ENCODE measurements around the gene PRMT3.
"Not testable (repeated sequence)": the region's sequence is repeated elsewhere in the genome, so short reads cannot be mapped to it uniquely, and the experiment has no call there.

The PRMT3 gene

GRCh38 chr11:20372081-20372626 lies 15.4 kb upstream of the PRMT3 start:
- DNase-seq, result no peak
- TF ChIP-seq, protein P1, sequence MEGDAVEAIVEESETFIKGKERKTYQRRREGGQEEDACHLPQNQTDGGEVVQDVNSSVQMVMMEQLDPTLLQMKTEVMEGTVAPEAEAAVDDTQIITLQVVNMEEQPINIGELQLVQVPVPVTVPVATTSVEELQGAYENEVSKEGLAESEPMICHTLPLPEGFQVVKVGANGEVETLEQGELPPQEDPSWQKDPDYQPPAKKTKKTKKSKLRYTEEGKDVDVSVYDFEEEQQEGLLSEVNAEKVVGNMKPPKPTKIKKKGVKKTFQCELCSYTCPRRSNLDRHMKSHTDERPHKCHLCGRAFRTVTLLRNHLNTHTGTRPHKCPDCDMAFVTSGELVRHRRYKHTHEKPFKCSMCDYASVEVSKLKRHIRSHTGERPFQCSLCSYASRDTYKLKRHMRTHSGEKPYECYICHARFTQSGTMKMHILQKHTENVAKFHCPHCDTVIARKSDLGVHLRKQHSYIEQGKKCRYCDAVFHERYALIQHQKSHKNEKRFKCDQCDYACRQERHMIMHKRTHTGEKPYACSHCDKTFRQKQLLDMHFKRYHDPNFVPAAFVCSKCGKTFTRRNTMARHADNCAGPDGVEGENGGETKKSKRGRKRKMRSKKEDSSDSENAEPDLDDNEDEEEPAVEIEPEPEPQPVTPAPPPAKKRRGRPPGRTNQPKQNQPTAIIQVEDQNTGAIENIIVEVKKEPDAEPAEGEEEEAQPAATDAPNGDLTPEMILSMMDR (IDR thresholded peaks at IDR 0.05; ENCODE audit: low read depth, low read length), result no peak
- Histone ChIP-seq H3K4me3 (ENCODE audit: low read depth, low read length) (no peak overlapping the region), H3K36me3 (no peaks in the 10 kb centered on the region), H3K9me3 (ENCODE audit: severe bottlenecking) (no peaks in the 10 kb centered on the region), H3K27me3 (ENCODE audit: insufficient read depth, low read depth, severe bottlenecking) (peaks cover 16% of the 10 kb centered on the region), H3K27ac (no peak overlapping the region)

GRCh38 chr11:20373147-20373546 lies 14.4 kb upstream of the PRMT3 start:
- H3K4me3 ChIP-seq (ENCODE audit: low read depth, low read length), result no peak overlapping the region; the same call in 1 of the 2 replicates
- H3K27me3 ChIP-seq (ENCODE audit: insufficient read depth, low read depth, severe bottlenecking), result peaks cover 16% of the 10 kb centered on the region
- no peak overlapping the region for H3K27ac ChIP-seq
- TF ChIP-seq, protein P1 (IDR thresholded peaks at IDR 0.05; ENCODE audit: low read depth, low read length), result no peak
- no peaks in the 10 kb centered on the region for H3K36me3 ChIP-seq
- peak; percentile 44 for DNase-seq
- no peaks in the 10 kb centered on the region for H3K9me3 ChIP-seq (ENCODE audit: severe bottlenecking)

- Histone ChIP-seq H3K27me3 (ENCODE audit: insufficient read depth, low read depth, severe bottlenecking) (peaks cover 16% of the 10 kb centered on the region), H3K9me3 (ENCODE audit: severe bottlenecking) (no peaks in the 10 kb centered on the region), H3K4me3 (ENCODE audit: low read depth, low read length) (no peak overlapping the region), H3K36me3 (no peaks in the 10 kb centered on the region), H3K27ac (no peak overlapping the region)
- TF ChIP-seq, protein P1 (IDR thresholded peaks at IDR 0.05; ENCODE audit: low read depth, low read length), result no peak
- no peak for DNase-seq
Observed at GRCh38 chr11:20373568-20374209, 13.8 kb upstream of the PRMT3 start.

GRCh38 chr11:20374741-20375300 lies 12.7 kb upstream of the PRMT3 start:
- H3K36me3 ChIP-seq, result no peaks in the 10 kb centered on the region
- TF ChIP-seq, protein P1 (IDR thresholded peaks at IDR 0.05; ENCODE audit: low read depth, low read length), result no peak
- peaks cover 16% of the 10 kb centered on the region for H3K27me3 ChIP-seq (ENCODE audit: insufficient read depth, low read depth, severe bottlenecking)
- no peak overlapping the region for H3K27ac ChIP-seq
- no peaks in the 10 kb centered on the region for H3K9me3 ChIP-seq (ENCODE audit: severe bottlenecking)
- no peak for DNase-seq
- H3K4me3 ChIP-seq (ENCODE audit: low read depth, low read length), result no peak overlapping the region

- no peak for DNase-seq
- Histone ChIP-seq H3K4me3 (ENCODE audit: low read depth, low read length) (no peak overlapping the region), H3K27ac (no peak overlapping the region), H3K36me3 (no peaks in the 10 kb centered on the region), H3K27me3 (ENCODE audit: insufficient read depth, low read depth, severe bottlenecking) (peaks cover 16% of the 10 kb centered on the region), H3K9me3 (ENCODE audit: severe bottlenecking) (no peaks in the 10 kb centered on the region)
- TF ChIP-seq, protein P1 (IDR thresholded peaks at IDR 0.05; ENCODE audit: low read depth, low read length), result no peak
Observed at GRCh38 chr11:20376162-20376730, 11.3 kb upstream of the PRMT3 start.

DNA sequence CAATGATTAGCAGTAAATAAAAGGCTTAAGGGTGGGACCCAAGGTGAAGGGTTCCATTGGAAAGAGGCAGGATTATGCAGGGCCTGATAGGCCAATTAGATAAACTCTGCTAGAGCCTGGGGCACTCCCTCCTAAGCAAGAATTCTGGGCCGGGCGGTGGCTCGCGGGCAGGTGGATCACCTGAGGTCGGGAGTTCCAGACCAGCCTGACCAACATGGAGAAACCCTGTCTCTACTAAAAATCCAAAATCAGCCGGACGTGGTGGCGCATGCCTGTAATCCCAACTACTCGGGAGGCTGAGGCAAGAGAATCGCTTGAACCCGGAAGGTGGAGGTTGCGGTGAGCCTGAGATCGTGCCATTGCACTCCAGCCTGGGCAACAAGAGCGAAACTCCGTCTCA lies 1.5 kb upstream of the PRMT3 start:
- not testable (repeated sequence) for H3K36me3 ChIP-seq; H3K27ac ChIP-seq; H3K4me3 ChIP-seq (ENCODE audit: low read depth, low read length); H3K27me3 ChIP-seq (ENCODE audit: insufficient read depth, low read depth, severe bottlenecking); DNase-seq; H3K9me3 ChIP-seq (ENCODE audit: severe bottlenecking)

All from WERI-Rb-1 (cell line).